Measurements from ENCODE around the gene BBC3.
"Not testable (repeated sequence)": the region's sequence is repeated elsewhere in the genome, so short reads cannot be mapped to it uniquely, and the experiment has no call there.

Gene BBC3

DNA sequence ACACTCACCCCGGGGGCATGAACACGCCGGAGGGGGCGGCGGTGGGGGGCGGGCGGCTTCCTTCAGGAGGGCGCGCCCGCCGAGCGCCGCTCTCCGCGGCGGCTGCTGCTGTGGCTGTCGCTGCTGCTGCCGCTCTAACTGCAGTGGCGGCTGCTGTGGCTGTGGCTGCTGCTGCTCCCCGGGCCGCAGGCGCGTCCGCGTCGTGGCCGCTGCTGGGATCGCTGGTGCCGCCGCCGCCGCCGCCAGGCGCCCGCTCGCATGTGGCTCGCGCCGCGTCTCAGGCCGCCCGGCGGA, at the start of gene BBC3:
Gene BBC3 (minus strand): TSS at position 279 of the 294 bp plus-strand sequence. CDS start 2,768 bp downstream, outside the sequence.
- no peak for DNase-seq (ENCODE audit: low read depth in 2 of 2)

- DNase-seq (ENCODE audit: low read depth in 2 of 2) = no peak
Observed at GRCh38 chr19:47280183-47280797, 49.3 kb upstream of the BBC3 start.

DNA sequence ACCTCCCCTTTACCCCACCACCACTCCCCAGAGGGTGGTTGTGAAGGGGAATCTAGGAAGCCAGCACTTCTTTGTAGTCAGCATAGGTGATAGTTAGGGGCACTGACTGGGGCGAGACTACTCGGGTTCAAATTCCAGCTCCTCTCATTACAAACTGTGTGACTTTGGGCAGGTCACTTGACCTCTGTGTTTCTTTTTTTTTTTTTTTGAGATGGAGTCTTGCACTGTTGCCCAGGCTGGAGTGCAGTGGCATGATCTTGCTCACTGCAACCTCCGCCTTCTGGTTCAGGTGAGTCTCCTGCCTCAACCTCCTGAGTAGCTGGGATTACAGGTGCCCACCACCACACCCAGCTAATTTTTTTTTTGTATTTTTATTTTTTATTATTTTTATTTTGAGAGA, 45.5 kb upstream of the BBC3 start:
- not testable (repeated sequence) for DNase-seq (ENCODE audit: low read depth in 2 of 2)

GRCh38 chr19:47275791-47276461, 44.9 kb upstream of the BBC3 start:
- no peak for DNase-seq (ENCODE audit: low read depth in 2 of 2)

- no peak for DNase-seq (ENCODE audit: low read depth in 2 of 2)
Observed at GRCh38 chr19:47274891-47275761, 44.1 kb upstream of the BBC3 start.

DNA sequence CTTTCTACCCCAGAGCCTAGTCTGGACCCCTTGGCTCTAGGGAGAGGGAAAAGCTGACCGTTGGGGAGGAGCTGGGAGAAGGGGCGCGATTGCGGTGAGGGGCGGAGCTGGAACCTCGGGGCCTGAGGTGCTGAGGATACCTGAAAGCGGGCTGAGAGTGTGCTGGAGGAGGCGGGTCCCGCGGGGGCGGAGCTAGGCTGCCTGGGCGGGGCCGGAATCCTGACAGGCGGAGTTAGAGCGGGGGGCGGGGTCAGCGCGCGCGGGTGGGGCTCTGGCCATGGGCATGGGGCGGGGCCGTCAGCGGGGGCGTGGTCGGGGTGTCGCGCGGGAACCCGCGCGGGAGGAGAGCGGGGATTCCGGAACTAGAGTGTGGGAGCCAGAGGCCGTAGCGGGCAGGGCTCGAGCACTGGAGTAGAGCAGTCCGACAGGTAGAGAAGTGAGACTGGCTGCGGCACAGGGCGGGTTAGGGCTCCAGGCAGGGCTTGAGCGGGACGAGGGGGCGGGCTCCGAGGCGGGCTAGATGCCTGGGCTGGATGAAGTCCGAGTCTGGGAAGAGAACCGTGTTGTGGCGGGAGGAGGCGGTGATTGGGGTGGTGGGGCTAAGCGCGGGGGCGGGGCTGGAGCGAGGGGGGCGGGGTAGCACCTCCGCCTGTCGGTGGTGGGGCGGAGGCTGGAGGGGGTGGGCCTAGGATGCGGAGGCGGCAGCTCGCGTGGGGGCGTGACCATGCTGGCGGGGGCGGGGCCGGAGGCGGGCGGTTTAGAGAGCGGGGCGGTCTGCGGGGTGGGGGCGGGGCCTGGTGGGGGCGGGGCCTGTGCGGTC, 43.3 kb upstream of the BBC3 start, which contains the start of gene INAFM1:
Gene INAFM1 (plus strand): TSS at position 815 of the 820 bp plus-strand sequence. CDS start 35 bp downstream, outside the sequence.
- DNase-seq (ENCODE audit: low read depth in 2 of 2) = peak; percentile 99

DNA sequence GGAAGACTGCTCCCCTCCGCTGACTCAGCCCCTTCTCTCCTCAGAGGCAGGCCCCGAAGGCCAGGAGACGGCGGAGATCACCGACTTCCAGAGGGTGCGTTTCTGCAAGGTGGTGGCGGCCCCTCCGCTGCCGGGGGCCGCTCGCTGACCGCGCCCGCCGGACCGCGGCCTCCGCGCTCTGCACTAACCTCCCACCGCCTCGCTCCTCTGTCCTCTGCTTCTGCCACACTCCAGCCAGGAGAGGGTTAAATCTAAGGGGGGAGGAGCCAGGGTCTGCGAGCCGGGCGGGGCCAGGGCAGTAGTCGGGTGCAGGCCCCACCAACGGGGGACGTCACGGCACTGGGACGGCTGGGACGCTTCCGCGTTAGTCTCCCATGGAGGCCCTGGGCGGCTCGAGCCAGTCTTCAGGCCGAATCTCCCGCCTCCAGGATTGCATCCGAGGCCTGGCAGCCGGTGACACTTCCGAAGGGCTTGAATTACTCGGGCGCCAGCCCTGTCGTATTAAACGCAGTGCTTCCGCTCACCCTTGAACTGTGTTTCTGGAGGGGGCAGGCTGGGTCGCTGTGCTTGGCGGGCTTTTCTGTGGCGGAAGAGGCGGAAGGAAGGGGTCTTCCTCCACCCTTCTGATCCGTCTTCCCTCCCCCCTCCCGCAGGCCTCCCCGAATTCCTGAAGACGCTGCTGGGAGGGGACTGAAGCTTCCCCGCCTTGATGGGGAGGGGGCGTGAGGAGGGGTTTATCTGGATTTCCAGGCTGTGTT, 42.5 kb upstream of the BBC3 start:
- DNase-seq (ENCODE audit: low read depth in 2 of 2) = peak; percentile 76 to 81

DNA sequence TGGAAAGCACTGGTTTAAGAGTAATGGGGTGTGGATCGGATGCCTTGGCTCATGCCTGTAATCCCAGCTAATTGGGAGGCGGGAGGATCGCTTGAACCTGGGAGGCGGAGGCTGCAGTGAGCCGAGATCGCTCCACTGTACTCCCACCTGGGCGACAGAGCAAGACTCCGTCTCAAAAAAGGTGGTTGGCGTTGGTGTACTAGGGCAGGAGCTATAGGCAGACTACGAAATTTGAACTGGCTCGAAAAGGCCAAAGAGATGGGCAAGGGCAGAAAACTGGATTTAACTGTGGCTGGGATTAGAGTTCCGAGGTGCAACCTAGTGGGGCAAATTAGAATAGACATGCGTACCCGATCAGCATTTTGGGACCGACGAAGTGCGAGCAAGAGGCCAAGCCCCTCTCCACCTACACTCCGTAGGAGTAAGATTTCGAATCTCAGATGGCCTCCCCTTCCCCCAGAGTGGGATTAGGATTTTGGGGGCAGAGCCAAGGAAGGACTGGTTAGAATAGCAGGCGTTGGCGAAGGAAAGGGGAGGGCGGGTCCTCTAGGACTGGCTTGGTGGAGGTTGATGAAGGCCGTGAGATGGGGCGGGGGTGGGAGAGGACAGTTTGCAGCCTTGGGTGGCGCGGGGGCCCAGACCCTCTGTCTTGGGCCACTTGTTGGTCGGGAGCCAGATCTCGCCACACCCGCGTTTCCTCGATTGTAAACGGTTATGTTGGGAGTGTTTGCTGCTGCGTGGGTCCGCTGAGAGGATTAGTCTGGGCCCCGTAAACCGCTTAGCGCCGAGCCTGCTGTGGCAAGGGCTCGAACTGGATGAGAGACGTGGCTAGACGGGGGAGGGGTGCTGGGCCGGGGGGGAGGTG, 41.7 kb upstream of the BBC3 start:
- DNase-seq (ENCODE audit: low read depth in 2 of 2) = peak; percentile 22 to 48

- no peak for DNase-seq (ENCODE audit: low read depth in 2 of 2)
Observed at GRCh38 chr19:47271949-47272348, 41.0 kb upstream of the BBC3 start.

GRCh38 chr19:47270408-47270807, 39.4 kb upstream of the BBC3 start:
- DNase-seq (ENCODE audit: low read depth in 2 of 2) = no peak

GRCh38 chr19:47269596-47269995, 38.6 kb upstream of the BBC3 start:
- no peak for DNase-seq (ENCODE audit: low read depth in 2 of 2)

DNA sequence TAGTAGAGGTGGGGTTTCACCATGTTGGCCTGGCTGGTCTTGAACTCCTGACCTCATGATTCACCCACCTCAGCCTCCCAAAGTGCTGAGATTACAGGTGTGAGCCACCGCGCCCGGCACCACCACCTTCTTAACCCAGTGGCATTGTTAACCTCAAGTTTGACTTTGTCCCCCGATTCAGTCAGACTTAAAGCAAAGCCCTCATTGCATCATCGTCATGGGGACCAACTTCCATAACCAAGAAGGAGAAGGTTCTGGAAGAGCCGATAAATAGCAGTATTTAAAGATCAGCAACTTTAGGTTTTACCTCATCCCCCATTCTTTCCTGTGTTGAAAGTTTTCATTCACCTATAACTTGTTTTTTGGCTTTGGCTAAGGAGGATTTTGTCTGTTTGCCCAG, 37.0 kb upstream of the BBC3 start:
- DNase-seq (ENCODE audit: low read depth in 2 of 2) = no peak

- DNase-seq (ENCODE audit: low read depth in 2 of 2) = no peak
Observed at GRCh38 chr19:47267350-47267759, 36.4 kb upstream of the BBC3 start.

- DNase-seq (ENCODE audit: low read depth in 2 of 2) = no peak
Observed at GRCh38 chr19:47266401-47266941, 35.5 kb upstream of the BBC3 start.

DNA sequence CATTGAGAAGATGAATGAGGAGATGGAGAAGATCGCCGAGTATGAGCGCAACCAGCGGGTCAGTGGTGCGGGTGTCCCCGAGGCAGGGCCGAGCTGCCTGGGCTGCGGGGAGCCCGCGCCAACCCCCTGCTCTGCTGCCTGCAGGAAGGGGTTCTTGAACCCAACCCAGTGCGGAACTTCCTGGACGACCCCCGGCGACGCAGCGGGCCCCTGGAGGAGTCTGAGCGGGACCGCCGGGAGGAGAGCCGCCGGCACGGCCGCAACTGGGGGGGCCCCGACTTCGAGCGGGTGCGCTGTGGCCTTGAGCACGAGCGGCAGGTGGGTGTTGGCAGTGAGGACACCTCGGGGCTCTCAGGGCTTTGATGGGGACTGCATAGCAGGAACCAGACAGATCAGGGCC, 33.6 kb upstream of the BBC3 start:
- no peak for DNase-seq (ENCODE audit: low read depth in 2 of 2)

GRCh38 chr19:47261946-47262793, 31.2 kb upstream of the BBC3 start:
- DNase-seq (ENCODE audit: low read depth in 2 of 2) = not testable (repeated sequence)

DNA sequence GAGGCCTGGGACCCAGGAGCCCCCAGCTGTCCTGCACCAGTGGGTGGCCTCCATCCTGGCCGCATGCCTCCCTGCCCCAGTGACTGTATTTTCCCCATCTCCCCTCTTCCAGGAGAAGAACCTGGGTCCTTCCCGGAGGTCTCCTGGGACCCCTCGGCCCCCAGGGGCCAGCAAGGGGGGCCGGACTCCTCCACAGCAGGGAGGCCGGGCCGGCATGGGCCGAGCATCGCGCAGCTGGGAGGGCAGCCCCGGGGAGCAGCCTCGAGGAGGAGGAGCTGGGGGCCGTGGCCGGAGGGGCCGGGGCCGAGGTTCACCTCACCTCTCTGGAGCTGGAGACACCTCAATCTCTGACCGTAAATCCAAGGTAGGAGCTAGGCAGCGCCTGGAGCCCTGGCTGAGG, 29.5 kb upstream of the BBC3 start:
- no peak for DNase-seq (ENCODE audit: low read depth in 2 of 2)

GRCh38 chr19:47258895-47259555, 28.0 kb upstream of the BBC3 start:
- no peak for DNase-seq (ENCODE audit: low read depth in 2 of 2)

All from activated CD8-positive, alpha-beta memory T cell treated with anti-CD3 and anti-CD28 coated beads for 4 hours (primary cell).